HEK293T (cell line): ENCODE results near the gene SPIRE1.

Source experiments
- CTCF ChIA-PET: fragments of 350-600 bp; formaldehyde crosslinking; extraction: SDS; loops from one replicate; lab custom pipeline; 2021; ENCODE audit warnings: antibody characterized with exemption, inconsistent platforms; lab: Yijun Ruan, JAX
- POLR2A ChIA-PET: fragments of 350-600 bp; formaldehyde crosslinking; extraction: SDS; loops from one replicate; lab custom pipeline; 2020; ENCODE audit warnings: antibody characterized with exemption, inconsistent platforms; lab: Yijun Ruan, JAX
- DNase-seq: peaks from one replicate; pipeline ENCODE4 v3.0.0; 2012; ENCODE audit warnings: mixed read lengths; ENCODE audit errors: extremely low spot score
- ARNT ChIP-seq: fragments of 450-650 bp; IDR thresholded peaks from 2 replicates; pipeline ENCODE4 v1.6.1; 2017; ENCODE audit warnings: mild to moderate bottlenecking
- BHLHE40 ChIP-seq: fragments of 450-650 bp; IDR thresholded peaks from 2 replicates; pipeline ENCODE4 v1.6.1; 2016; ENCODE audit warnings: mild to moderate bottlenecking, moderate library complexity, borderline replicate concordance
- CTBP1 ChIP-seq: fragments of 450-650 bp; IDR thresholded peaks from 2 replicates; pipeline ENCODE4 v1.6.1; 2016; ENCODE audit warnings: borderline replicate concordance
- ELF4 ChIP-seq: fragments of 450-650 bp; IDR thresholded peaks from 2 replicates; pipeline ENCODE4 v1.6.1; 2017; ENCODE audit warnings: antibody characterized with exemption
- FOXA1 ChIP-seq: fragments of 450-650 bp; IDR thresholded peaks from 2 replicates; pipeline ENCODE4 v1.6.1; 2016; ENCODE audit warnings: mild to moderate bottlenecking
- FOXK2 ChIP-seq: fragments of 450-650 bp; IDR thresholded peaks from 2 replicates; pipeline ENCODE4 v1.6.1; 2016; ENCODE audit warnings: mild to moderate bottlenecking
- FOXM1 ChIP-seq: fragments of 450-650 bp; IDR thresholded peaks from 2 replicates; pipeline ENCODE4 v1.6.1; 2017; ENCODE audit warnings: mild to moderate bottlenecking, borderline replicate concordance
- HDGF ChIP-seq: fragments of 450-650 bp; IDR thresholded peaks from 2 replicates; pipeline ENCODE4 v1.6.1; 2017; ENCODE audit warnings: antibody characterized with exemption, borderline replicate concordance
- L3MBTL2 ChIP-seq: fragments of 450-650 bp; conservative IDR thresholded peaks from 2 replicates; pipeline ENCODE4 v1.6.1; 2016; ENCODE audit warnings: mild to moderate bottlenecking
- LEF1 ChIP-seq: fragments of 450-650 bp; IDR thresholded peaks from 2 replicates; pipeline ENCODE4 v1.6.1; 2017; ENCODE audit warnings: mild to moderate bottlenecking, borderline replicate concordance
- NFRKB ChIP-seq: fragments of 450-650 bp; IDR thresholded peaks from 2 replicates; pipeline ENCODE4 v1.6.1; 2016; ENCODE audit warnings: mild to moderate bottlenecking, moderate library complexity
- SP1 ChIP-seq: fragments of 450-650 bp; IDR thresholded peaks from 2 replicates; pipeline ENCODE4 v1.6.1; 2017
- SUZ12 ChIP-seq: fragments of 450-650 bp; IDR thresholded peaks from 2 replicates; pipeline ENCODE4 v1.6.1; 2016; ENCODE audit warnings: mild to moderate bottlenecking
- TARDBP ChIP-seq: fragments of 450-650 bp; IDR thresholded peaks from 2 replicates; pipeline ENCODE4 v1.6.1; 2016
- ZNF384 ChIP-seq: fragments of 450-650 bp; IDR thresholded peaks from 2 replicates; pipeline ENCODE4 v1.6.1; 2016
- TF ChIP-seq, protein P1 (sequence below): fragments of 450-650 bp; IDR thresholded peaks from 2 replicates; pipeline ENCODE4 v1.6.1; 2016

Gene SPIRE1

DNA sequence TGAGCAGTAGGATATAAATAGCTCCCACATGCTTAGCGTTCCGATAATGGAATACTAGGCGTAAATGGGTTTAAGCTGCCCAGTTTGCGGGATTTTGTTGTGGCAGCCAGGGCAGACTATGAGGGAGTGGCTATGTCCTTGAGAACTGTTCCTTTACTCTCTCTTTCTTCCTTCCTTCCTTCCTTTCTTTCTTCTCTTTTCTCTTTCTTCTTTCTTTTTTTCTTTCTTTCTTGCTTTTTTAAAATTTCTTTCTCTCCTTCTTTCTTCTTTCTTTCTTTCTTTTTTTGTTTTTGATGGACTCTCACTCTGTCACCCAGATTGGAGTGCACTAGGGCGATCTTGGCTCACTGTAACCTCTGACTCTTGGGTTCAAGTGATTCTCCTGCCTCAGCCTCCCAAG is 259.3 kb downstream of the SPIRE1 start:
- TF ChIP-seq FOXA1: no peak
- TF ChIP-seq CTBP1: no peak
- TF ChIP-seq TARDBP: no peak
- TF ChIP-seq ZNF384: no peak
- TF ChIP-seq ARNT: no peak
- no peak for TF ChIP-seq L3MBTL2
- no peak for TF ChIP-seq LEF1
- no peak for TF ChIP-seq FOXK2
- no peak for TF ChIP-seq FOXM1
- TF ChIP-seq SP1: no peak
- ChIA-PET POLR2A (interaction anchor here (1.0 to 1.3 kb wide), 2 partner anchors 9 to 21 kb away, joined by 3 to 4 read pairs; partner anchors contain the start of genes AFG3L2 and PRELID3A), CTCF (no interaction called here)
- DNase-seq: no peak

DNA sequence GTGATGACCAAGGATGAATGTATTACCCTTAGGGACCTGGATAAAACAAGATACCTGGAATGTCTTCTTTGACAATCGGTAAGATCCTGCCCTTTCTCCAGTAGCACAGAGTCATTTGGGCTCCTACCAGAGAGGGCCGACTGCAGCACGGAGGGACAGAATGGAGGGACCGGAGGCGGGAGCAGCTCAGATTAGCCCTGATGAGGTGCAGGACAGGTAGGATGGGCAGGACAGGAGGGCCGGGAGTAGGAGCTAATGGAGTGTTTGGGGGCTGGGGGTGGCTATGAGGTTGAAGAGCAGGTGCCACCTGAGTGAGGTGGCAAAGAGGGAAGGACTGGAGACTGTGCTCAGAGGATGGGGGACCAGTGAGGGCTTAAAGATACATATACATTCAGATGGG is 260.1 kb downstream of the SPIRE1 start:
- ChIA-PET CTCF (no interaction called here), POLR2A (interaction anchor here (1.3 kb wide), 1 partner anchor 20 kb away, joined by 3 read pairs; the partner anchor contains the start of gene AFG3L2)
- no peak for DNase-seq
- TF ChIP-seq, protein P1, sequence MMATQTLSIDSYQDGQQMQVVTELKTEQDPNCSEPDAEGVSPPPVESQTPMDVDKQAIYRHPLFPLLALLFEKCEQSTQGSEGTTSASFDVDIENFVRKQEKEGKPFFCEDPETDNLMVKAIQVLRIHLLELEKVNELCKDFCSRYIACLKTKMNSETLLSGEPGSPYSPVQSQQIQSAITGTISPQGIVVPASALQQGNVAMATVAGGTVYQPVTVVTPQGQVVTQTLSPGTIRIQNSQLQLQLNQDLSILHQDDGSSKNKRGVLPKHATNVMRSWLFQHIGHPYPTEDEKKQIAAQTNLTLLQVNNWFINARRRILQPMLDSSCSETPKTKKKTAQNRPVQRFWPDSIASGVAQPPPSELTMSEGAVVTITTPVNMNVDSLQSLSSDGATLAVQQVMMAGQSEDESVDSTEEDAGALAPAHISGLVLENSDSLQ: no peak
- no peak for TF ChIP-seq FOXK2
- no peak for TF ChIP-seq SP1
- no peak for TF ChIP-seq HDGF
- no peak for TF ChIP-seq FOXA1
- no peak for TF ChIP-seq SUZ12
- no peak for TF ChIP-seq CTBP1
- no peak for TF ChIP-seq LEF1
- TF ChIP-seq NFRKB: no peak
- TF ChIP-seq BHLHE40: no peak
- no peak for TF ChIP-seq ELF4
- TF ChIP-seq TARDBP: no peak
- TF ChIP-seq FOXM1: no peak
- no peak for TF ChIP-seq ZNF384
- TF ChIP-seq ARNT: no peak
- TF ChIP-seq L3MBTL2: no peak

DNA sequence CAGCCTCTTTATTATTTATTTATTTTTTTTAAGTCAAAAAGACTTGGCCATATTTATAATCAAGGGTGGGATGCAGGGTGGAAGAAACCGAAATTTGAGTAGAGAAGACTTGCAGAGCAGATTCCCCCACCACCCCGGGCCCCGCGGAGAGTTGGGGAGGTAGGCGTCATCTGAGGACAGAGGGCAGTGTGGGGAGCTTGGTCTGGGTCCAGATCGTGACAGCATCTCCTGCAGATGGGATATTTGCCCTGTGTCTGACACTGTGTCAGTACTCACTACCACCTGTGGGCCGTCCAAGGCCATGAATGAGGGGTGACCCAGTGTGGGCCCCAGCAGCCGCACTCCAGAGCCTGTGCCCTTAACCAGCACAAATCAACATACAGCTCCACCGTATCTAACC is 260.7 kb downstream of the SPIRE1 start:
- no peak for DNase-seq
- POLR2A ChIA-PET: interaction anchor here (1.3 kb wide), 1 partner anchor 20 kb away, joined by 3 read pairs; the partner anchor contains the start of gene AFG3L2

More for the DNA sequence above, 260.7 kb downstream of the SPIRE1 start:
- TF ChIP-seq BHLHE40: no peak
- TF ChIP-seq TARDBP: no peak
- no peak for TF ChIP-seq FOXK2
- TF ChIP-seq ARNT: no peak
- TF ChIP-seq SP1: no peak
- TF ChIP-seq HDGF: no peak
- TF ChIP-seq FOXM1: no peak
- TF ChIP-seq ZNF384: no peak
- TF ChIP-seq L3MBTL2: no peak
- TF ChIP-seq LEF1: no peak
- TF ChIP-seq ELF4: no peak
- TF ChIP-seq CTBP1: no peak
- no peak for TF ChIP-seq SUZ12
- TF ChIP-seq NFRKB: no peak
- no peak for TF ChIP-seq FOXA1
- TF ChIP-seq, protein P1: no peak
- CTCF ChIA-PET: no interaction called here
